SK-N-SH treated with all-trans-retinoic acid at 6 μM for 48 hours (cell line): ENCODE results near the gene ZSCAN1.

Source experiments
- CSDC2 ChIP-seq: fragments of 250-450 bp; sonication (Bioruptor Pico); IDR thresholded peaks from 2 replicates; pipeline ENCODE4 v1.5.0; 2020; ENCODE audit warnings: mild to moderate bottlenecking, moderate library complexity
- CSRNP3 ChIP-seq: fragments of 250-450 bp; sonication (Bioruptor Pico); IDR thresholded peaks from 2 replicates; pipeline ENCODE4 v1.5.1; 2021; ENCODE audit warnings: mild to moderate bottlenecking, moderate library complexity
- ESRRG ChIP-seq: fragments of 250-450 bp; sonication (Bioruptor Pico); IDR thresholded peaks from 2 replicates; pipeline ENCODE4 v1.6.1; 2021; ENCODE audit warnings: mild to moderate bottlenecking
- GLIS3 ChIP-seq: fragments of 250-450 bp; sonication (Bioruptor Pico); IDR thresholded peaks from 2 replicates; pipeline ENCODE4 v1.5.0; 2020; ENCODE audit warnings: mild to moderate bottlenecking, moderate library complexity
- ISL1 ChIP-seq: fragments of 250-450 bp; sonication (Bioruptor Pico); IDR thresholded peaks from 2 replicates; pipeline ENCODE4 v2.1.2; 2022; ENCODE audit warnings: mild to moderate bottlenecking, moderate library complexity
- OSR1 ChIP-seq: fragments of 250-450 bp; sonication (Bioruptor Pico); IDR thresholded peaks from 2 replicates; pipeline ENCODE4 v1.8.0; 2022; ENCODE audit warnings: moderate library complexity, mild to moderate bottlenecking, inconsistent platforms
- PATZ1 ChIP-seq: fragments of 250-450 bp; sonication (Bioruptor Pico); IDR thresholded peaks from 2 replicates; pipeline ENCODE4 v1.8.0; 2020; ENCODE audit warnings: mild to moderate bottlenecking, moderate library complexity, borderline replicate concordance
- RARB ChIP-seq: fragments of 250-450 bp; sonication (Bioruptor Pico); IDR thresholded peaks from 2 replicates; pipeline ENCODE4 v1.8.0; 2021; ENCODE audit warnings: mild to moderate bottlenecking, moderate library complexity
- ZC3H10 ChIP-seq: fragments of 250-450 bp; sonication (Bioruptor Pico); IDR thresholded peaks from 2 replicates; pipeline ENCODE4 v1.5.1; 2021; ENCODE audit warnings: mild to moderate bottlenecking, moderate library complexity
- ZFP3 ChIP-seq: fragments of 250-450 bp; sonication (Bioruptor Pico); IDR thresholded peaks from 2 replicates; pipeline ENCODE4 v1.5.0; 2020; ENCODE audit warnings: mild to moderate bottlenecking, moderate library complexity
- ZFP30 ChIP-seq: fragments of 450-650 bp; formaldehyde crosslinking; IDR thresholded peaks from 2 replicates; pipeline ENCODE4 v1.5.0; 2022; ENCODE audit warnings: mild to moderate bottlenecking, moderate library complexity
- ZNF70 ChIP-seq: fragments of 450-650 bp; formaldehyde crosslinking; IDR thresholded peaks from 2 replicates; pipeline ENCODE4 v1.5.0; 2020; ENCODE audit warnings: mild to moderate bottlenecking, moderate library complexity
- ZNF8 ChIP-seq: fragments of 450-650 bp; formaldehyde crosslinking; IDR thresholded peaks from 2 replicates; pipeline ENCODE4 v1.5.0; 2020; ENCODE audit warnings: mild to moderate bottlenecking, moderate library complexity
- TF ChIP-seq, protein P1 (sequence below): fragments of 250-450 bp; sonication (Bioruptor Pico); IDR thresholded peaks from 2 replicates; pipeline ENCODE4 v1.8.0; 2021; ENCODE audit warnings: low read depth, mild to moderate bottlenecking, moderate library complexity, borderline replicate concordance

GRCh38 chr19:58020129-58020528 is 13.7 kb upstream of the ZSCAN1 start:
- TF ChIP-seq RARB (no peak), CSDC2 (CRISPR knock-in tag) (no peak), ZNF70 (no peak), PATZ1 (CRISPR knock-in tag) (no peak), ZFP3 (no peak), ISL1 (CRISPR knock-in tag) (no peak), OSR1 (no peak), CSRNP3 (CRISPR knock-in tag) (no peak), ZNF8 (no peak), ESRRG (CRISPR knock-in tag) (no peak), ZFP30 (CRISPR knock-in tag) (no peak), ZC3H10 (CRISPR knock-in tag) (no peak), GLIS3 (no peak)
- TF ChIP-seq, protein P1, sequence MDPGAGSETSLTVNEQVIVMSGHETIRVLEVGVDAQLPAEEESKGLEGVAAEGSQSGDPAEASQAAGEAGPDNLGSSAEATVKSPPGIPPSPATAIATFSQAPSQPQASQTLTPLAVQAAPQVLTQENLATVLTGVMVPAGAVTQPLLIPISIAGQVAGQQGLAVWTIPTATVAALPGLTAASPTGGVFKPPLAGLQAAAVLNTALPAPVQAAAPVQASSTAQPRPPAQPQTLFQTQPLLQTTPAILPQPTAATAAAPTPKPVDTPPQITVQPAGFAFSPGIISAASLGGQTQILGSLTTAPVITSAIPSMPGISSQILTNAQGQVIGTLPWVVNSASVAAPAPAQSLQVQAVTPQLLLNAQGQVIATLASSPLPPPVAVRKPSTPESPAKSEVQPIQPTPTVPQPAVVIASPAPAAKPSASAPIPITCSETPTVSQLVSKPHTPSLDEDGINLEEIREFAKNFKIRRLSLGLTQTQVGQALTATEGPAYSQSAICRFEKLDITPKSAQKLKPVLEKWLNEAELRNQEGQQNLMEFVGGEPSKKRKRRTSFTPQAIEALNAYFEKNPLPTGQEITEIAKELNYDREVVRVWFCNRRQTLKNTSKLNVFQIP (CRISPR knock-in tag) = no peak
